Stimulated activated CD8-positive, alpha-beta memory T cell treated with anti-CD3 and anti-CD28 coated beads, Interleukin-4, amount 100 ng/mL, for 24 hours (primary cell): ENCODE measurements around the gene GPR37L1.
A peak's percentile ranks its signal among the peaks of the same experiment; 100 is the strongest.
"Not testable (repeated sequence)": the region's sequence is repeated elsewhere in the genome, so short reads cannot be mapped to it uniquely, and the experiment has no call there.

Experiments used
- DNase-seq: peaks from one replicate; pipeline ENCODE4 v3.0.0-alpha.2; 2020; ENCODE audit warnings: low read depth

Gene GPR37L1

GRCh38 chr1:202156590-202156989 lies 33.9 kb downstream of the GPR37L1 start:
- DNase-seq = no peak

- no peak for DNase-seq
Measured at GRCh38 chr1:202157945-202158344, 35.2 kb downstream of the GPR37L1 start.

- no peak for DNase-seq
Measured at GRCh38 chr1:202158810-202159533, 36.3 kb downstream of the GPR37L1 start.

GRCh38 chr1:202159534-202160371 lies 37.0 kb downstream of the GPR37L1 start:
- peak; percentile 60 for DNase-seq

GRCh38 chr1:202160377-202160940 lies 37.7 kb downstream of the GPR37L1 start, which contains the start of gene PTPN7:
Gene PTPN7 (minus strand): TSS chr1:202160602. CDS start chr1:202159402, 1,200 bp downstream.
- DNase-seq = peak; percentile 87

GRCh38 chr1:202161151-202162046 lies 38.7 kb downstream of the GPR37L1 start:
- DNase-seq = no peak

- peak; percentile 64 for DNase-seq
Measured at GRCh38 chr1:202162047-202162417, 39.3 kb downstream of the GPR37L1 start.

- no peak for DNase-seq
Measured at GRCh38 chr1:202162418-202163280, 39.9 kb downstream of the GPR37L1 start.

GRCh38 chr1:202163281-202164270 lies 40.9 kb downstream of the GPR37L1 start:
- DNase-seq = no peak

- DNase-seq = peak; percentile 50
Measured at GRCh38 chr1:202164271-202165037, 41.7 kb downstream of the GPR37L1 start.

- DNase-seq = peak; percentile 52
Measured at GRCh38 chr1:202165267-202165941, 42.7 kb downstream of the GPR37L1 start.

GRCh38 chr1:202165942-202166843 lies 43.5 kb downstream of the GPR37L1 start:
- no peak for DNase-seq

GRCh38 chr1:202167054-202167453 lies 44.3 kb downstream of the GPR37L1 start:
- DNase-seq = not testable (repeated sequence)

GRCh38 chr1:202167708-202168415 lies 45.1 kb downstream of the GPR37L1 start:
- no peak for DNase-seq

- no peak for DNase-seq
Measured at GRCh38 chr1:202168861-202169260, 46.1 kb downstream of the GPR37L1 start.

GRCh38 chr1:202170726-202171125 lies 48.0 kb downstream of the GPR37L1 start:
- DNase-seq = no peak
